Astrocyte of the spinal cord (primary cell): ENCODE data around the gene TM9SF3.
A peak's percentile ranks its signal among the peaks of the same experiment; 100 is the strongest.

Experiments used
- DNase-seq: peaks from one replicate; pipeline ENCODE4 v3.0.0; 2011; ENCODE audit warnings: low read depth, low spot score
- H3K4me3 ChIP-seq: 2 replicates; pipeline ENCODE4 v1.5.1; 2011; ENCODE audit warnings: low read depth, mild to moderate bottlenecking, low read length, moderate library complexity
- CTCF ChIP-seq: IDR thresholded peaks from 2 replicates; pipeline ENCODE4 v1.5.1; 2012; ENCODE audit warnings: low read depth, mild to moderate bottlenecking, low read length, inconsistent platforms
- in situ Hi-C: cut with HindIII; loops from 2 replicates; pipeline ENCODE4 v1.10.0; 2017; ENCODE audit warnings: low sequenced_read_pairs

TM9SF3 gene

DNA sequence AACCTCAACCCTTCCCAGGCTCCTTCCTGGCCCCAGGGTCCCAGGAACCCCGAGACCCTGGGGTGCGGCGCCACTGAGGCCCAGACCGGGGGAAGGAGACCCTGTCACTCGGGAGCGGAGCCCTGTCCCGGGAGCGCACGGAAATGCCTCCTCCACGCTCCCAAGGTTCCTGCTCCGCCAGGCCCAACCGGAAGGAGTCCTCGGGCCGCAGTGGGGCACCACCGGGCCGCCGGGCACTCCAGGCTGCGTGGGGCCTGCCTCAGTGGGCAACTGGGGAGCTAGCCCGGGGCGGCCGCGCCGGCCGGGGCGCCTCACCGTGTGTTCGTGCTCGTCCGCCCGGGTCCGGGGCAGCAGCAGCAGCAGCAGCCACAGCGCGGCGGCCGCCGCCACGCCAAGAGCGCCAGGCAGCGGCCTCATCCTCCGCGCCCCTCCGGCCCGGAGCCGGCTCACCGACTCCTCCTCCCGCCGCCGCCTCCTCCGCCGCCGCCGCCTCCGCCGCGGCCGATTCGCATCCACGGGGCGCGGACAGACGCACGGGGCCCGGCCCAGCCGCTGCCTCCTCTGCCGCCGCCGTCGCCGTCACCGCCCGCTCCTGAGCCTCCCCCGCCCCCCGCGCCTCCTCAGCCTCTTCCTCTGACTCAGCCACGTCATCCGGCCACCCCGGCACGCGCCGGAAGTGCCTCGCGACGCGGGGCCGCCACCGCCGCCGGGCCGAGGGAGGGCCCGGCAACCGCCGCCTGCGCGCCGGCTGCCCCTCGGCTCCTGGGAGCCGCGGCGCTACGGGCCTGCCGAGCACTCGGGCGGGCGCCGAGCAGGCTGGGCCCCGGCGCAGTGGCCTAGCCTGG is at the start of gene TM9SF3:
TSS of gene TM9SF3 (minus strand) at position 594 of the 845 bp plus-strand sequence. CDS start at position 417, 177 bp downstream.
- in situ Hi-C loops = no loop called here
- TF ChIP-seq CTCF = no peak
- H3K4me3 ChIP-seq = peak within 1 kb of the TSS; percentile 92
- DNase-seq = peak; percentile 86

- DNase-seq = no peak
- in situ Hi-C loops = no loop called here
- TF ChIP-seq CTCF = no peak
- H3K4me3 ChIP-seq = no peak overlapping the region
Measured at GRCh38 chr10:96636551-96636950, 49.7 kb upstream of the TM9SF3 start.

- in situ Hi-C loops = no loop called here
- H3K4me3 ChIP-seq = no peak overlapping the region
- no peak for DNase-seq
- TF ChIP-seq CTCF = no peak
Measured at GRCh38 chr10:96632974-96633710, 46.3 kb upstream of the TM9SF3 start.

DNA sequence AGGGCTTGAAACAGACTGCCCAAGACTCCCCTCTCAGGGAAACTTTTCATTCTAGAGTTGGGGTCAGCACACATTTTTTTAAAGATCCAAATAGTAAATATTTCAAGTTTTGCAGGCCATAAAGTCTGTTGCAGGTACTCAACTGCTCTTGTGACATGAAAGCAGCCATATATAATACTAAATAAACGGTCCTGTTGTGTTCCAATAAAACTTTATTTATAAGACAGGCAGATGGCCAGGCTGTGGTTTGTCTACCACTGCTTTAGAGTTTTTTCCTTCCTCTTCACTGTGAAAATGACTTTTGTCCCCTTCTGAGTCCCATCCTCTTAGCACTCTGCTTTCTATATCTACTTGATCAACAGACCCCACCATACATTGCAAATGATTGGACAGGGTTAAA is 40.5 kb upstream of the TM9SF3 start:
- in situ Hi-C loops = no loop called here
- no peak for TF ChIP-seq CTCF
- H3K4me3 ChIP-seq = no peak overlapping the region
- no peak for DNase-seq

- H3K4me3 ChIP-seq = no peak overlapping the region
- in situ Hi-C loops = no loop called here
- no peak for DNase-seq
- TF ChIP-seq CTCF = peak; percentile 16
Measured at GRCh38 chr10:96626795-96627194, 40.0 kb upstream of the TM9SF3 start.

GRCh38 chr10:96625173-96625572 is 38.4 kb upstream of the TM9SF3 start:
- in situ Hi-C loops = no loop called here
- no peak overlapping the region for H3K4me3 ChIP-seq
- no peak for DNase-seq
- no peak for TF ChIP-seq CTCF
